ENCODE measurements around the gene ZNF440.

GRCh38 chr19:11781295-11782057, 32.6 kb upstream of the ZNF440 start:
- TF ChIP-seq CTCF (IDR thresholded peaks at IDR 0.05) (no peak), EZH2 (IDR thresholded peaks at IDR 0.05) (no peak)
